ENCODE measurements around the gene PSMC3IP.
"Not testable (repeated sequence)": the region's sequence is repeated elsewhere in the genome, so short reads cannot be mapped to it uniquely, and the experiment has no call there.

The PSMC3IP gene

DNA sequence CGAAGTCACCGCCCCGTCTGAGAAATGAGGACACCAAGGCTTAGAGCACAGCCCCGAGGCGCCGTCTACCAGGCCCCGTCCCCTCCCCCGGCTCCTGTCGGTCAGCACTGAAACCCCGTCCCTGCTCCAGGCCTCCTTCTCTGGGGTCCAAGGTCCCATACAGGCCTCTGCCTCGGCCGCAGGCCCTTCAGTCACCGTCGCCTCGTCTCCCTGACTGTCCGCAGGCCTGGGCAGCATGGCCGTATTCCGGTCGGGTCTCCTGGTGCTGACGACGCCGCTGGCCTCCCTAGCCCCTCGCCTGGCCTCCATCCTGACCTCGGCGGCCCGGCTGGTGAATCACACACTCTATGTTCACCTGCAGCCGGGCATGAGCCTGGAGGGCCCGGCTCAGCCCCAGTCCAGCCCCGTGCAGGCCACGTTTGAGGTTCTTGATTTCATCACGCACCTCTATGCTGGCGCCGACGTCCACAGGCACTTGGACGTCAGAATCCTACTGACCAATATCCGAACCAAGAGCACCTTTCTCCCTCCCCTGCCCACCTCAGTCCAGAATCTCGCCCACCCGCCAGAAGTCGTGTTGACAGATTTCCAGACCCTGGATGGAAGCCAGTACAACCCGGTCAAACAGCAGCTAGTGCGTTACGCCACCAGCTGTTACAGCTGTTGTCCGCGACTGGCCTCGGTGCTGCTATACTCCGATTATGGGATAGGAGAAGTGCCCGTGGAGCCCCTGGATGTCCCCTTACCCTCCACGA, 15.0 kb downstream of the PSMC3IP start:
- in situ Hi-C loops (cut with HindIII; ENCODE audit: low sequenced_read_pairs) = no loop called here

DNA sequence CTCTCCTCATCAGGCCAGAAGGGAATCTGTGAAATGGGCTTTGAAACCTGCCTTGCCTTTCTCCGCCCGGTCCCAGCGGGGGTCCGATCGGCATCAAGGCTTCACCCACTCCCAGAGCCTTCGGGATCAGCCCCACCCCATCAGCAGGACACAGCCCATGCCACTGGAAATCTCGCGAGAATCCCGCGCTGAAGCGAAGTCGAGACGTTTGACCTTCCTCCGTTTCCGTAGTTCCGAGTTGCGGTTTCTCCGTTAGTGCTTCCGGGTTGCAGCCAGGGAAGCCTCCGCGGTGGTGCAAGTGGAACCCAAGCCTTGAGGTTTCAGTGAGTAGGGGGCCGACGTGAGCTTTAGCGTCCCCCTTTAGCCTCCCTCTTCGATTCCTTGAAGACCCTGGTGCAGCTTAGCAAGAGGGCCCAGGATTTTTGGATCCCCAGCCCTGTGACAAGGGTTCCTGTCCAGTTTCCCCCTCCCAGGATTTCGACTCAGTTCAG, 15.6 kb downstream of the PSMC3IP start, which contains the start of gene COASY:
TSS of gene COASY (plus strand) at position 252 of the 491 bp plus-strand sequence. CDS start 475 bp downstream, outside the sequence.
- in situ Hi-C loops (cut with HindIII; ENCODE audit: low sequenced_read_pairs) = no loop called here

DNA sequence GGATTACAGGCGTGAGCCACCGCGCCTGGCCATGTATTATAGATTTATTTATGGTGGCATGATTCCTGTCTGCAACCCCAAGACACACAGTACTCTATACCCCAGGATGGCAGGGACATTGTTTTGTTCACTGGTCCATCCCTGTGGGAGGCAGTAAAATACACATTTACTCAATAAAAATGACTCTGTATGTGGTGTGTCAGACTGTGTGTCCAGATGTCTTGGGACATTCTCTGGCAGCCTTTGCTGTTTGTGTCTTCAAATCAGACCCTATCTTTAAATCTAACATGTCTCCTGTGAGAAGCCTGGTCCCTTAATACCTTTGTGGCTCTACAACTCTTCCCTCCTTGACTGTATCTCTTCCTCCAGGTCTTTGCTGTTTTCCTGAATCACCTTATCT, 17.3 kb downstream of the PSMC3IP start:
- in situ Hi-C loops (cut with HindIII; ENCODE audit: low sequenced_read_pairs) = no loop called here

DNA sequence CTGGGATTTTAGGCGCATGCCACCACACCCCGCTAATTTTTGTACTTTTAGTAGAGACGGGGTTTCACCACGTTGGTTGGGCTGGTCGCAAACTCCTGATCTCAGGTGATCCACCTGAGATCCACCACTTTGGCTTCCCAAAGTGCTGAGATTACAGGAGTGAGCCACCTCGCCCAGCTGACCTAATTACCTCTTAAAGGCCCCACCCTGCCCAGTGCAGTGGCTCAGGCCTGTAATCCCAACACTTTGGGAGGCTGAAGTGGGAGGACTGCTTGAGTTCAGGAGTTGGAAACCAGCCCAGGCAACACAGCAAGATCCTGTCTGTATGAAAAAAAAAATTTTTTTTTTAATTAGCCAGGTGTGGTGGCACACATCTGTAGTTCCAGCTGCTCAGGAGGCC, 18.5 kb downstream of the PSMC3IP start:
- in situ Hi-C loops (cut with HindIII; ENCODE audit: low sequenced_read_pairs) = no loop called here

DNA sequence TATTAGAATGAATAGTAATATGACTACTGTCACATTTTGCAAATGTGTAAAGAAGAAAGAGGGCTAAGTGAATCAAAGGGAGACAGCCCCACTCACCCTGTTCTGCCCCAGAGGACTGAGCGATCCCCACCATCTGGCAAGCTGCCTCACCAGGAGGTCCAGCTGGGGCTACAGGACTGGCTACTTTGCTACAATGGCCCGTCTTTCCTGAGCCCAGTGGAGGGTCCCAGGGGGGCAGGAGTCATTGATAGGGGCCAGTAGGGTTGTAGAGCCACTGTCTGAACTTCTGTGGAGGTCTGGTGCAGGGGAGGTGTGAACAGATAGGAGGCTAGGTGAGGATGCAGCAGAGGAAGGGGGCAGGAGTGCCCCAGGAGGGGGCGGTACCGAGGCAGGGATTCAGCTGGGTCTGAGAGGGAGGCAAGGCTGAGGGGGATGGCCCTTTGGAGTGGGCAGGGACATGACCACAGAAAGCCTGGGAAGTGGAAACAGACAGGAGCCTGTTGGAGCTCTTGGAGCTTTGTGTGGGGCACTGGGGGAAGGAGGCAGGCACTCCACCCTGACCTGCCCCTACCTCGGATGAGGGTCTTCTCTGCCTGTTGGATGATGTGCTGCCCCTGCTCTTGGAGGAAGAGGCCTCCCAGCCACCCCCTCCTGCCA, 21.4 kb downstream of the PSMC3IP start:
- in situ Hi-C loops (cut with HindIII; ENCODE audit: low sequenced_read_pairs) = not testable (repeated sequence)

DNA sequence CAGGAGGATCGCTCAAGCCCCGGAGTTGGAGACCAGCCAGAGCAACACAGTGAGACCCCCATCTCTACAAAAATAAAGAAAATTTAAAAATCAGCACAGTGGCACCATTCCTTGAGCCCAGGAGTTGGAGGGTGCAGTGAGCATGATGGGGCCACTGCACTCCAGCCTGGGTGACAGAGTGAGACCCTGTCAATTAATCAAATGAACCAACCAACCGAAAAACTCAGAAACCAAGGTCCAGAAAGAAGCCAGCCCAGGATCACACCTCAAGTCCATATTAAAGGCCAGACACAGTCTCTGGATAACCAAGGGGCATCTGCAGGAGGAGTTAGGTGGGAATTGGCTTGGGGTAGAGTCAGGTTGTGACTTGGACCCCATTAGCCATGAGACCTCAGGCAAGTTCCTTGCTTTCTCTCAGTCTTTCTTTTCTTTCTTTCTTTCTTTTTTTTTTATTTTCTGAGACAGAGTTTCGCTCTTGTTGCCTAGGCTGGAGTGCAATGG, 22.4 kb downstream of the PSMC3IP start:
- in situ Hi-C loops (cut with HindIII; ENCODE audit: low sequenced_read_pairs) = no loop called here

DNA sequence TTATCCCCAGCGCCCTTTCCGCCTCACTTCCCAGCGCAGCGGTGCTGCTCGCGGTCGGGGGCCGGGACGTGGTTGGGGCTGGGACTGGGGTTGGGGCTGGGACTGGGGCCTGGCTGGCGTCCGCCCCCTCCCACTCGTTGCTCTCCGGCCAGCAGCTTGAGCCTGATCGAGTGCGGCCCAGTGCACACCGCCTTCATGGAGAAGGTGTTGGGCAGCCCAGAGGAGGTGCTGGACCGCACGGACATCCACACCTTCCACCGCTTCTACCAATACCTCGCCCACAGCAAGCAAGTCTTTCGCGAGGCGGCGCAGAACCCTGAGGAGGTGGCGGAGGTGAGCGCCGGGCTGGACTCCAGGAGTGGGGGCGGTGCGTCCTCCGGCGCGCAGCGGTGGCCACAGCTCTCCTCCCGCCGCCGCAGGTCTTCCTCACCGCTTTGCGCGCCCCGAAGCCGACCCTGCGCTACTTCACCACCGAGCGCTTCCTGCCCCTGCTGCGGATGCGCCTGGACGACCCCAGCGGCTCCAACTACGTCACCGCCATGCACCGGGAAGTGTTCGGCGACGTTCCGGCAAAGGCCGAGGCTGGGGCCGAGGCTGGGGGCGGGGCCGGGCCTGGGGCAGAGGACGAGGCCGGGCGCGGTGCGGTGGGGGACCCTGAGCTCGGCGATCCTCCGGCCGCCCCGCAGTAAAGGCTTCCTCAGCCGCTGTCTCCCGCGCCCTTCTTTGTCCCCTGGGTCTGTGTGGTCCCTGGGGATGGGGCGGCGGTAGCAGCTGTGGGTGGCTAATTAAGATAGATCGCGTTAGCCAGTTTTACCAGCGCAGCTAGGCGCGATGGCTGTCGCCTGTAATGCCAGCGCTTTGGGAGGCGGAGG, 23.0 kb downstream of the PSMC3IP start:
- in situ Hi-C loops (cut with HindIII; ENCODE audit: low sequenced_read_pairs) = no loop called here

DNA sequence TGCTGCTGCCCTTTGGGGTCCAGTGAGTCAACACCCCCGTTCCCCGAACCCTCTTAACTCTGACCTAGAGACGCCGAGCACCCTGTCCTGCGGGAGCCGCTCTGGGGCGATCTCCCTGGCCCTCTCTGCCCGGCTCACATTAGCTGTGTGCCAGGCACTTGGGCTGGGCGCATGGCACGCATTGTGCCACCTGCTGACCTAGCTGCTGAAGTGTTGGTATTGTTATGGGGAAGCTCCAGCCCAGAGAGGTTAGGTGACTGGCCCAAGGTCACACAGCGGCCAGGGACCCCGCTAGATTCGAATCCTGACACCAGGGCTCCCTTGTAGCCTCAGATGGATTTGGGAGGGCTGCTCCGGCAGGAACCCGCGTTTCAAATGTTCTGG, 23.7 kb downstream of the PSMC3IP start:
- in situ Hi-C loops (cut with HindIII; ENCODE audit: low sequenced_read_pairs) = no loop called here

DNA sequence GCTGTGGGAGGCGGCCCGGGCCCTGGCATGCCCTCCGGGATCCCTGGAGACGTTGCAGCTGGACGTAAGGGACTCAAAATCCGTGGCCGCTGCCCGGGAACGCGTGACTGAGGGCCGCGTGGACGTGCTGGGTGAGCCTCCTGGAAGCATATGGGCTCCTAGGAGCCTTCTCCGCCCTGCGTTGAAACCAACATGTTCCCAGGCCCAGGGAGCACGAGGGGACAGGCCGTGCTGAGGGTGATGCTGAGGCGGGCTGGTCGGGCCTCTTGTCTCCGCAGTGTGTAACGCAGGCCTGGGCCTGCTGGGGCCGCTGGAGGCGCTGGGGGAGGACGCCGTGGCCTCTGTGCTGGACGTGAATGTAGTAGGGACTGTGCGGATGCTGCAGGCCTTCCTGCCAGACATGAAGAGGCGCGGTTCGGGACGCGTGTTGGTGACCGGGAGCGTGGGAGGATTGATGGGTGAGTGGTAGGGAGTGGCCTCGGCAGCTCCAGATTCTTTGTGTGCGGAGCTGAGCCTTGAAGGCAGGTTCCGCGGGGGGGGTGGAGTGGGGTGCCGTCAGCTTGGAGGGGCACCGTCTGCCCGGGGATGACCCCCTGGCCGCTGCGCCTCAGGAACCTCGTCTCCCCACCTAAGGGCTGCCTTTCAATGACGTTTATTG, 24.2 kb downstream of the PSMC3IP start:
- in situ Hi-C loops (cut with HindIII; ENCODE audit: low sequenced_read_pairs) = no loop called here

DNA sequence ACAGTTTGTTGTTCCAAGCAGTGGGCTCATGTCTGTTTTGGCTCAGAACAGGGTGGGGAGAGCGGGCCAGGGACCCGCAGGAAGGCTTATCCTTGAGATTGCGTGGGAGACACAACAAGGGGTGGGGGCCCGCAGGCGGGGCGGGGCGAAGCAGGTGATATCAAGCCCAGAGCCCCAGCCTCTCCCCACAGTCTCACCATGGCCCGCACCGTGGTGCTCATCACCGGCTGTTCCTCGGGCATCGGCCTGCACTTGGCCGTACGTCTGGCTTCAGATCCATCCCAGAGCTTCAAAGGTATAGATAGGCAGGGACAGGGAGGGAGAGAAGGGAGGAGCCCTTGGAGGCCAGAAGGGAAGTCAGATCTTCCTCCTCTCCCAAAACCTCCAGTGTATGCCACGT, 24.8 kb downstream of the PSMC3IP start, which contains the start of gene HSD17B1:
TSS of gene HSD17B1 (plus strand) at position 188 of the 400 bp plus-strand sequence. CDS start at position 199, 11 bp downstream.
- in situ Hi-C loops (cut with HindIII; ENCODE audit: low sequenced_read_pairs) = not testable (repeated sequence)

DNA sequence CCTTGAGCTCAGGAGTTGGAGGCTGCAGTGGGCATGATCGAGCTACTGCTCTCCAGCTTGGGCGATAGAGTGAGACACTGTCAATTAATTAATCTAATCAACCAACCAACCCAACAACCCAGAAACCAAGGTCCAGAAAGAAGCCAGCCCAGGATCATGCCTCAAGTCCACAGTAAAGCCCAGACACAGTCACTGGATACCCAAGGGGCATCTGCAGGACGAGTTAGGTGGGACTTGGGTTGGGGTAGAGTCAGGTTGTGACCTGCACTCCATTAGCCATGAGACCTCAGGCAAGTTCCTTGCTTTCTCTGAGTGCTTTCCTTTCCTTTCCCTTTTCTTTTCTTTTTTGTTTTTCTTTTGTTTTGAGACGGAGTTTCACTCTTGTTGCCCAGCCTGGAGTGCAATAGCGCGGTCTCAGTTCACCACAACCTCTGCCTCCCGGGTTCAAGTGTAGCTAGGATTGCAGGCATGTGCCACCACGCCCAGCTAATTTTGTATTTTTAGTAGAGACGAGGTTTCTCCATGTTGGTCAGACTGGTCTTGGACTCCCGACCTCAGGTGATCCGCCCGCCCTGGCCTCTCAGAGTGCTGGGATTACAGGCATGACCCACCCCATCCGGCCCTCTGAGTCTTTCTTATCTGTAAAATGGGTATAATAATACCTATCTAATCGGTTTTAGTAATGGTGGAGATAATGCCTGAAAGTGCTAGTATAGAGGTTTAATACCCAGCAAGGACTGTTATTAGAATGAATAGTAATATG, 28.4 kb downstream of the PSMC3IP start:
- in situ Hi-C loops (cut with HindIII; ENCODE audit: low sequenced_read_pairs) = no loop called here

DNA sequence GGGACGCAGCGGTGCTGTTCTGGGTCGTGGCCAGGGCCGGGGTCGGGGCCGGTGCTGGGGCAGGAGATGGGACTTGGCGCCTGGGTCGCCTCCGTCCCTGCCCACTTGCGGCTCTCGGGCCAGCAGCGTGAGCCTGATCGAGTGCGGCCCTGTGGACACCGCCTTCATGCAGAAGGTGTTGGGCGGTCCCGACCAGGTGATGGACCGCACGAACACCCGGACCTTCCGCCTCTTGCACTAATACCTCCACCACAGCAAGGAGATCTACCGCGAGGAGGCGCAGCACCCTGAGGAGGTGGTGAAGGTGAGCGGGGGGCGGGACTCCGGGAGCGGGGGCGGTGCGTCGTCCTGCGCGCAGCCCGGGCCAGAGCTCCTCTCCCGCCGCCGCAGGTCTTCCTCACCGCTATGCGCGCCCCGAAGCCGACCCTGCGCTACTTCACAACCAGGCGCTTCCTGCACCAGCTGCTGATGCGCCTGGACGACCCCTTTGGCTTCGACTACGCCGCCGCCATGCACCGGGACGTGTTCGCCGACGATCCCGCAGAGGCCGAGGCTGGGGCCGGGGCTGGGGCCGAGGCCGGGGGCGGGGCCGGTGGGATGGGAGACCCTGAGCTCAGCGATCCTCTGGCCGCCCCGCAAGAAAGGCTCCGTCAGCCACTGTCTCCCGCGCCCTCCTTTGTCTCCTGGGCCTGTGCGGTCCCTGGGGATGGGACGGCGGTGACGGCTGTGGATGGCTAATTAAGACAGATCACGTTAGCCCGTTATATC, 29.3 kb downstream of the PSMC3IP start:
- in situ Hi-C loops (cut with HindIII; ENCODE audit: low sequenced_read_pairs) = no loop called here

DNA sequence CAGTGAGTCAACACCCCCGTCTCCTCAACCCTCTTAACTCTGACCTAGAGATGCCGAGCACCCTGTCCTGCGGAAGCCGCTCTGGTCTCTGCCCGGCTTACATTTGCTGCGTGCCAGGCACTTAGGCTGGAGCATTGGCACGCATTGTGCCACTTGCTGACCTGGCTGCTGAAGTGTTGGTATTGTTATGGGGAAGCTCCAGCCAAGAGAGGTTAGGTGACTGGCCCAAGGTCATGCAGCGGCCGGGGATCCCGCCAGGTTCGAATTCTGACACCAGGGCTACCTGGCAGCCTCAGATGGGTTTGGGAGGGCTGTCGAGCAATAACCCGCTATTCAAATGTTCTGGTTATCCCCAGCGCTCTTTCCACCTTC, 29.8 kb downstream of the PSMC3IP start:
- in situ Hi-C loops (cut with HindIII; ENCODE audit: low sequenced_read_pairs) = no loop called here

DNA sequence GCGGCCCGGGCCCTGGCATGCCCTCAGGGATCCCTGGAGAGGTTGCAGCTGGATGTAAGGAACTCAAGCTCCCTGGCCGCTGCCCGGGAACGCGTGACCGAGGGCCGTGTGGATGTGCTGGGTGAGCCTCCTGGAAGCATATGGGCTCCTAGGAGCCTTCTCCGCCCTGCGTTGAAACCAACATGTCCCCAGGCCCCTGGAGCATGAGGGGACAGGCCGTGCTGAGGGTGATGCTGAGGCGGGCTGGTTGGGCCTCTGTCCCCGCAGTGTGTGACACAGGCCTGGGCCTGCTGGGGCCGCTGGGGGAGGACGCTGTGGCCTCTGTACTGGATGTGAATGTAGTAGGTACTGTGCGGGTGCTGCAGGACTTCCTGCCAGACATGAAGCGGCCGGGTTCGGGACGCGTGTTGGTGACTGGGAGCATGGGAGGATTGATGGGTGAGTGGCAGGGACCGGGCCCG, 30.5 kb downstream of the PSMC3IP start:
- in situ Hi-C loops (cut with HindIII; ENCODE audit: low sequenced_read_pairs) = no loop called here

DNA sequence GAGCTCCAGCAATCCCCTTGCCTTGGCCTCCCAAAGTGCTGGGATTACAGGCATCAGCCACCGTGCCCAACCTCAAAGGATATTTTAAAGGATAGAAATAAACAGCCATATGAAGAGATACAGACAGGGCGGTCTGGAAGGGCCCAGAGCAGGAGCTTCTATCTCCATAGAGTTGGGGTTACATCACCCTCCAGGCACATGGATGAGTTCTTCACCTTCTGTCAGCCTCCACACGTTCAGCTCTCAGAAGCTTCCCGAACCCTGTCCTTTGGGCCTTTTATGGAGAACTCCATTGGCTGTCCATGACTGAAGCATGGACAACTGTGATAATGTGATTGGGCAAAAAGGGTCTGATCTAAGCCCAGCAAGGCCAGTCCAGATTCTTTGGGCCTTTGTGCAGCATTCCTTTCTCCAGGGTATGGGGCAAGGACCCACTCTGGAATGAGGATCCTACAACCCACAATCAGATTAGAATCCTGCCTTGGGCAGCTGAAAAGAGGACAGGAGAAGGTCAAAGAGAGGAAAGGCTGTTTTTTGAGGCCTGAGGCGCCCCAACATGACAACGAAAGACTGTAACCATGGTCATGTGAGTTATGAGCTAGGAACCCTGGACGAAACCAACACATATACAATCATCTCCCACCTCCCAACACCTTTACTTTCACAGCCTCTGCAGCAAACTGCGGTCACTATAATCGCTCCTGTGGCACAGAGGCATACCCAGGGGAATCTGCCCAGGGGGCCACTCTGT, 31.6 kb downstream of the PSMC3IP start:
- in situ Hi-C loops (cut with HindIII; ENCODE audit: low sequenced_read_pairs) = not testable (repeated sequence)

DNA sequence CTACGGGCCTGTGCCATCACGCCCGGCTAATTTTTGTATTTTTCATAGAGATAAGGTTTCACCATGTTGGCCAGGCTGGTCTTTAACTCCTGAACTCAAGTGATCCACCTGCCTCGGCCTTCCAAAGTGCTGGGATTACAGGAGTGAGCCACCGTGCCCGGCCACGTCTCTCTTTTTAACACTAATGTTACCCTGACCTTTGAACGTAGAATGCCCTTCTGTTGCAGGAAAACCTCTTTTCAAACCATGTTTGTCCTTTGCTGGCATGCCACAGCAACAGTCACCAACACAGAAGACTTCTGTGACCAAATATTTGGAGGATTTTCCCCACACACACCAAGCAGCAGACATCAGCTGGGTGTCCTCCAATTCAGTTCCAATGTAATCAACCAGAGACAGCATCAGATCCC, 32.6 kb downstream of the PSMC3IP start:
- in situ Hi-C loops (cut with HindIII; ENCODE audit: low sequenced_read_pairs) = no loop called here

DNA sequence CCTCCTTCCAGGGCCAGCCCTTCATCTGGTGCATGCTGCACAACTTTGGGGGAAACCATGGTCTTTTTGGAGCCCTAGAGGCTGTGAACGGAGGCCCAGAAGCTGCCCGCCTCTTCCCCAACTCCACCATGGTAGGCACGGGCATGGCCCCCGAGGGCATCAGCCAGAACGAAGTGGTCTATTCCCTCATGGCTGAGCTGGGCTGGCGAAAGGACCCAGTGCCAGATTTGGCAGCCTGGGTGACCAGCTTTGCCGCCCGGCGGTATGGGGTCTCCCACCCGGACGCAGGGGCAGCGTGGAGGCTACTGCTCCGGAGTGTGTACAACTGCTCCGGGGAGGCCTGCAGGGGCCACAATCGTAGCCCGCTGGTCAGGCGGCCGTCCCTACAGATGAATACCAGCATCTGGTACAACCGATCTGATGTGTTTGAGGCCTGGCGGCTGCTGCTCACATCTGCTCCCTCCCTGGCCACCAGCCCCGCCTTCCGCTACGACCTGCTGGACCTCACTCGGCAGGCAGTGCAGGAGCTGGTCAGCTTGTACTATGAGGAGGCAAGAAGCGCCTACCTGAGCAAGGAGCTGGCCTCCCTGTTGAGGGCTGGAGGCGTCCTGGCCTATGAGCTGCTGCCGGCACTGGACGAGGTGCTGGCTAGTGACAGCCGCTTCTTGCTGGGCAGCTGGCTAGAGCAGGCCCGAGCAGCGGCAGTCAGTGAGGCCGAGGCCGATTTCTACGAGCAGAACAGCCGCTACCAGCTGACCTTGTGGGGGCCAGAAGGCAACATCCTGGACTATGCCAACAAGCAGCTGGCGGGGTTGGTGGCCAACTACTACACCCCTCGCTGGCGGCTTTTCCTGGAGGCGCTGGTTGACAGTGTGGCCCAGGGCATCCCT, 34.1 kb downstream of the PSMC3IP start:
- in situ Hi-C loops (cut with HindIII; ENCODE audit: low sequenced_read_pairs) = no loop called here

Data from DLD1 (cell line).